Measurements from ENCODE around the gene C4orf54.

DNA sequence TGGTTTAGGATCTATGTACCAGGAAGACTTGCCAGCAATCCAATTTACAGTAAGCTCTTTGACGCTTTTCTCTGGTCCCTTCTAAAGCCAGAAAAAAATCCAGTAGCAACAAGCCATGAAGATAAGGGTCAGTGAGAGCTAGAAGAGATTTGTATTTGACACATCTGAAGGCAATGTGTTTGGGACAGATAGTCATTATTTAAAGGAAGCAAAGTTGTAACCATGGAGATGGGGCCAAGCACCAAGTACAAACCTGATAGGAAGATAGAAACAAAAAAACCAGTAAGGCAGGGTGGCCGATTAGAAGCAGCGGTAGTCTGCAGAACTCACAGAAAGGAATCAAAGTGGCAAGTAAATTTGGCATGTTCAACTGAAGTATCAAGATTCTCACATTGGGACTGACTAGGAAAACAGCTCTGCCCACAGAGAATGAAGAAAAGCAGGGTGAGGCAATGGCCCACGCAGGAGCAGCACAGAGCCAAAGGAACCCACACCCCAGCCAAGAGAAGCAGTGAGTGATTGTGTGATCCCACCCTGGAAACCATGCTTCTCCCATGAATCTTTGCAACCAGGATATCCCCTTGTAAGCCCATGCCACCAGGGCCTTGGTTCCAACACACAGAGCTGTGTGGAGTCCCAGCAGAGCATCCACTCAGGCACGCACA, 12.9 kb upstream of the C4orf54 start:
- TF ChIP-seq, protein P1, sequence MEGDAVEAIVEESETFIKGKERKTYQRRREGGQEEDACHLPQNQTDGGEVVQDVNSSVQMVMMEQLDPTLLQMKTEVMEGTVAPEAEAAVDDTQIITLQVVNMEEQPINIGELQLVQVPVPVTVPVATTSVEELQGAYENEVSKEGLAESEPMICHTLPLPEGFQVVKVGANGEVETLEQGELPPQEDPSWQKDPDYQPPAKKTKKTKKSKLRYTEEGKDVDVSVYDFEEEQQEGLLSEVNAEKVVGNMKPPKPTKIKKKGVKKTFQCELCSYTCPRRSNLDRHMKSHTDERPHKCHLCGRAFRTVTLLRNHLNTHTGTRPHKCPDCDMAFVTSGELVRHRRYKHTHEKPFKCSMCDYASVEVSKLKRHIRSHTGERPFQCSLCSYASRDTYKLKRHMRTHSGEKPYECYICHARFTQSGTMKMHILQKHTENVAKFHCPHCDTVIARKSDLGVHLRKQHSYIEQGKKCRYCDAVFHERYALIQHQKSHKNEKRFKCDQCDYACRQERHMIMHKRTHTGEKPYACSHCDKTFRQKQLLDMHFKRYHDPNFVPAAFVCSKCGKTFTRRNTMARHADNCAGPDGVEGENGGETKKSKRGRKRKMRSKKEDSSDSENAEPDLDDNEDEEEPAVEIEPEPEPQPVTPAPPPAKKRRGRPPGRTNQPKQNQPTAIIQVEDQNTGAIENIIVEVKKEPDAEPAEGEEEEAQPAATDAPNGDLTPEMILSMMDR (IDR thresholded peaks at IDR 0.05; ENCODE audit: low read length) = no peak
- TF ChIP-seq EZH2phosphoT487 (IDR thresholded peaks at IDR 0.05; ENCODE audit: low read length) = no peak

Data from MM.1S (cell line).